Fibroblast of pulmonary artery (primary cell): Measurements from ENCODE around the gene ZNF593.

Source experiments
- DNase-seq: peaks from one replicate; pipeline ENCODE4 v3.0.0-alpha.2; 2010; ENCODE audit warnings: low read depth
- H3K4me3 ChIP-seq: replicated peaks from 2 replicates; pipeline ENCODE4 v1.5.1; 2011; ENCODE audit warnings: low read depth, mild to moderate bottlenecking, control low read depth, low read length, moderate library complexity
- CTCF ChIP-seq: IDR thresholded peaks from 2 replicates; pipeline ENCODE4 v1.5.1; 2011; ENCODE audit warnings: mild to moderate bottlenecking, control low read depth, low read length, inconsistent platforms; ENCODE audit errors: missing control alignments

Gene ZNF593

GRCh38 chr1:26184086-26184485 is 14.4 kb downstream of the ZNF593 start:
- DNase-seq, result no peak
- no peak for TF ChIP-seq CTCF
- H3K4me3 ChIP-seq, result no peak overlapping the region

- no peak for TF ChIP-seq CTCF
- H3K4me3 ChIP-seq, result no peak overlapping the region
- DNase-seq, result no peak
Measured at GRCh38 chr1:26184883-26185282, 15.2 kb downstream of the ZNF593 start.

GRCh38 chr1:26187882-26188281 is 18.2 kb downstream of the ZNF593 start:
- no peak overlapping the region for H3K4me3 ChIP-seq
- no peak for DNase-seq
- no peak for TF ChIP-seq CTCF

- H3K4me3 ChIP-seq, result no peak overlapping the region
- TF ChIP-seq CTCF, result no peak
- no peak for DNase-seq
Measured at GRCh38 chr1:26188477-26188876, 18.8 kb downstream of the ZNF593 start.

- TF ChIP-seq CTCF, result no peak
- no peak overlapping the region for H3K4me3 ChIP-seq
- no peak for DNase-seq
Measured at GRCh38 chr1:26189331-26189730, 19.6 kb downstream of the ZNF593 start.

GRCh38 chr1:26189751-26190275 is 20.1 kb downstream of the ZNF593 start:
- DNase-seq, result no peak
- TF ChIP-seq CTCF, result no peak
- no peak overlapping the region for H3K4me3 ChIP-seq

- DNase-seq, result peak; percentile 33
- peak; percentile 6 for TF ChIP-seq CTCF
- H3K4me3 ChIP-seq, result no peak within 1 kb of the TSS
Measured at GRCh38 chr1:26190373-26190987, 20.8 kb downstream of the ZNF593 start, which contains the start of gene CATSPER4. Gene CATSPER4 (plus strand): TSS chr1:26190602. CDS start chr1:26190628, 26 bp downstream.
